Immature natural killer cell (primary cell): ENCODE results near the gene CCDC71L. TPM values are rescaled to one million over a fixed set of nuclear protein-coding genes. Genes with fewer than 3 reads are reported as not detected.
"Not testable (repeated sequence)": the region's sequence is repeated elsewhere in the genome, so short reads cannot be mapped to it uniquely, and the experiment has no call there.

Experiments used
- DNase-seq, 3 donors: peaks; one replicate each; pipeline ENCODE4 v3.0.0; 2022; ENCODE audit warnings: mixed read lengths in 1 of 3
- H3K27ac Mint-ChIP-seq, 6 donors: one replicate each; pipeline ENCODE4 v1.8.0; 2020; ENCODE audit warnings: mixed read lengths in 6 of 6, mild to moderate bottlenecking in 5 of 6, inconsistent platforms in 4 of 6, moderate library complexity in 3 of 6
- H3K27me3 Mint-ChIP-seq, 3 donors: one replicate each; pipeline ENCODE4 v1.8.0; 2020 to 2021; ENCODE audit warnings: low read depth in 3 of 3, mild to moderate bottlenecking in 3 of 3, mixed read lengths in 3 of 3, moderate library complexity in 3 of 3, inconsistent platforms in 1 of 3
- H3K36me3 Mint-ChIP-seq, 3 donors: one replicate each; pipeline ENCODE4 v1.8.0; 2020; ENCODE audit warnings: mixed read lengths in 3 of 3, inconsistent platforms in 2 of 3, mild to moderate bottlenecking in 2 of 3
- H3K4me1 Mint-ChIP-seq, 2 donors: one replicate each; pipeline ENCODE4 v1.8.0; 2020; ENCODE audit warnings: inconsistent platforms in 2 of 2, mild to moderate bottlenecking in 2 of 2, mixed read lengths in 2 of 2, moderate library complexity in 1 of 2
- H3K4me3 Mint-ChIP-seq, 5 donors: one replicate each; pipeline ENCODE4 v1.8.0; 2020; ENCODE audit warnings: mild to moderate bottlenecking in 5 of 5, mixed read lengths in 5 of 5, inconsistent platforms in 3 of 5, moderate library complexity in 3 of 5
- H3K9me3 Mint-ChIP-seq, 6 donors: one replicate each; pipeline ENCODE4 v1.8.0; 2020; ENCODE audit warnings: mild to moderate bottlenecking in 6 of 6, mixed read lengths in 6 of 6, inconsistent platforms in 4 of 6, moderate library complexity in 3 of 6
- polyA plus RNA-seq, 3 donors: library from polyadenylated mRNA; unstranded; fragments of 300-500 nt; fragmentation: Illumina TruSeq; gene quantifications; one replicate each; pipeline ENCODE4 v1.2.3, GENCODE V29; 2021

Gene CCDC71L
- polyA plus RNA-seq, 3 donors from 2014 or later, result 2.0 to 5.4 (median 4.6) TPM

DNA sequence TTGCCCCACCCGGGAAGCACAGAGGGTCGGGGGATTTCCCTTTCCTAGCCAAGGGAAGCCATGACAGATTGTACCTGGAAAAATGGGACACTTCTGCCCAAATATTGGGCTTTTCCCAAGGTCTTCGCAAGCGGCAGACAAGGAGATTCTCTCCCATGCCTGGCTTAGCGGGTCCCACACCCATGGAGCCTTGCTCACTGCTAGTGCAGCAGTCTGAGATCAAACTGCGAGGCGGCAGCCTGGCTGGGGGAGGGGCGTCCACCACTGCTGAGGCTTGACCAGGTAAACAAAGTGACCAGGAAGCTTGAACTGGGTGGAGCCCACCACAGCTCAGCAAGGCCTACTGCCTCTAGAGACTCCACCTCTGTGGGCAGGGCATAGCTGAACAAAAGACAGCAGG is 11.0 kb upstream of the CCDC71L start:
- H3K4me1 Mint-ChIP-seq, DNase-seq, H3K27me3 Mint-ChIP-seq, H3K4me3 Mint-ChIP-seq, H3K9me3 Mint-ChIP-seq, H3K27ac Mint-ChIP-seq: not testable (repeated sequence)
- peaks cover 0 to 17% (median 0%) of the 10 kb centered on the region in 3 donors for H3K36me3 Mint-ChIP-seq

DNA sequence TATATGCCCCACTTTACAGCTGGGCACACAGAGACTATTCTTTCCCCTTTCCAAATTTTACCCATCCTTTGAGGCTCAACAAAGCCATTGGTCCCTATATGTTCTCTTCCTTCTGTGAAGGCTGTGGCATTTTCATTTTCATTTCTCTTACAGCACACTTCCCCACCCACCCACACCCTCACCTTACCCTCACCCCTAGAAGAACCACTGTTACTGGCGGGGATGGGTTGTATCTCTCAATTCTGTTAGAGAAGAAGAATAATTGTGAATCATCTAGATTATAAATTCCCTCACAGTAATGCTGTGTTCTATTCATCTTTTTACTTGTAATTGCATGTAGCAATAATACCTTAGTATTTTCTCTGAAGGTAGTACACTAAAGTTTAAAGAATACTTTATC is 10.2 kb upstream of the CCDC71L start:
- no peak for DNase-seq
- Mint-ChIP-seq H3K27ac (no peak overlapping the region), H3K27me3 (peaks cover 2 to 5% (median 2%) of the 10 kb centered on the region in 3 donors), H3K4me1 (no peaks in the 10 kb centered on the region), H3K4me3 (no peak overlapping the region), H3K36me3 (peaks cover 0 to 17% (median 0%) of the 10 kb centered on the region in 3 donors), H3K9me3 (peaks cover 0 to 3% (median 0%) of the 10 kb centered on the region in 6 donors)

DNA sequence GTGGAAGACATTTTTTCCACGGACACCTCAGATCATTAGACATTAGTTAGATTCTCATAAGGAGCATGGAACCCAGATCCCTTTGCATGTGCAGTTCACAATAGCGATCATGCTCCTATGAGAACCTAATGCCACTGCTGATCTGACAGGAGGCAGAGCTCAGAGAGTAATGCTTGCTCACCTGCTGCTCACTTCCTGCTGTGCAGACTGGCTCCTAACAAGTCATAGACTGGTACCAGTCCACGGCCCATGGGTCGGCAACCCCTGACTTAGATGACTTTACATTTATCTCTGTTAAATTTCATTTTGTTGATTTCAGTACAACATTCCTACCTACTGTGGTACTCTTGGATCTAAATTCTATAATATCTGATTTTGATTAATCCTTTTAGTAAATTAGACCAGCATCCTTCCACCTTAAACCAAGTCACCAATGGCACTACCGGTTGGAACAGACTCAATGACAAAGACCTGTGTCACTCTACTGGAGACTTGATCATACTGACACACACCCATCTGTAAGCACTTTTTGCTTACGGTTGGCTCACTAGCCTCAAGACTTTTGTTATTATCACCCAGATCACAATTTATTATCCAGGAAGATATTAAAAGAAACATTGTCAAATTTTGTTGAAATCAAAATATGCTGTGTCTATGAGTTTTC is 8.0 kb upstream of the CCDC71L start:
- peaks cover 0 to 13% (median 0%) of the 10 kb centered on the region in 3 donors for H3K36me3 Mint-ChIP-seq
- no peak overlapping the region for H3K4me3 Mint-ChIP-seq
- H3K27ac Mint-ChIP-seq, result no peak overlapping the region
- no peaks in the 10 kb centered on the region for H3K9me3 Mint-ChIP-seq
- peaks cover 0 to 3% (median 2%) of the 10 kb centered on the region in 3 donors for H3K27me3 Mint-ChIP-seq
- DNase-seq, result no peak
- H3K4me1 Mint-ChIP-seq, result no peaks in the 10 kb centered on the region

DNA sequence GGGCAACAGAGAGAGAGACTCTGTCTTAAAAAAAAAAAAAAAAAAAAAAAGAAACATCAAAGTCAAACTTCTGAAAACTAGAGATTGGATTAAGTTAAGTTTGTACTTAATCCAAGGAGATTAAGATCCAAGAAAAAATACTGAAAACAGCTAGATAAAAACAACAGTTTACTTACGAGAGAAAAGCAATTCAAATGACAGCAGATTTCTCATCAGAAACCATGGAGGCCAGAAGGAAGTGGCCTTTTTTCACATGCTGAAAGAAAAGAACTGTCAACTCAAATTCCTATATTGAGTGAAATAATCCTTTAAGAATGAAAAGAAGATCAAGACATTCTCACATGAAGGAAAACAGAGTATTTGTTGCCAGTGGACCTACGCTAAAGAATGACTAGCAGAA is 5.4 kb upstream of the CCDC71L start:
- H3K4me1 Mint-ChIP-seq, result peaks cover 0 to 3% of the 10 kb centered on the region in 2 donors
- no peaks in the 10 kb centered on the region for H3K9me3 Mint-ChIP-seq
- no peak for DNase-seq
- H3K27ac Mint-ChIP-seq, result no peak overlapping the region
- no peak overlapping the region for H3K4me3 Mint-ChIP-seq
- peaks cover 0 to 3% (median under 1%) of the 10 kb centered on the region in 3 donors for H3K27me3 Mint-ChIP-seq
- no peaks in the 10 kb centered on the region for H3K36me3 Mint-ChIP-seq

DNA sequence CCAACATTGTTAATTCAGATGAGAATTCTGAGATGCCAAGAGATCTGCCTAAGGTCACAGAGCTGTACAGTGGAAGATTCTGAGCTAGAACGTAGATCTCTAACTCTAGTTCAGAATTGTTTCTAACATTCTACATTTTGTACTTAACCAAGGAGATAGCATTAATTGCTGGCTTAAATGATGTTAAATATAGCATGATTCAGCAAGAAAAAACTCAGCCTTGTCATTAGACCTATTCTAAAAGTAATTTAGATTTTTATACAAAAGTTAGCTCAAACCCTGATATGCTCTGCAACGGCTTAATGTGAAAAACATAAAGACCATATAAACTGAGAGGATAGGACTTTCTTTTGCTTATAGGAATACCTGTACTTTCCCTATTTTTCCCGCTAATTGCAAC is 3.4 kb upstream of the CCDC71L start:
- no peak overlapping the region for H3K4me3 Mint-ChIP-seq
- no peaks in the 10 kb centered on the region for H3K36me3 Mint-ChIP-seq
- peaks cover 8 to 14% of the 10 kb centered on the region in 2 donors for H3K4me1 Mint-ChIP-seq
- H3K27ac Mint-ChIP-seq, result peak overlapping the region in 1 of 6 donors; percentile 6
- no peak for DNase-seq
- no peaks in the 10 kb centered on the region for H3K9me3 Mint-ChIP-seq
- H3K27me3 Mint-ChIP-seq, result peaks cover 5 to 14% (median 6%) of the 10 kb centered on the region in 3 donors

DNA sequence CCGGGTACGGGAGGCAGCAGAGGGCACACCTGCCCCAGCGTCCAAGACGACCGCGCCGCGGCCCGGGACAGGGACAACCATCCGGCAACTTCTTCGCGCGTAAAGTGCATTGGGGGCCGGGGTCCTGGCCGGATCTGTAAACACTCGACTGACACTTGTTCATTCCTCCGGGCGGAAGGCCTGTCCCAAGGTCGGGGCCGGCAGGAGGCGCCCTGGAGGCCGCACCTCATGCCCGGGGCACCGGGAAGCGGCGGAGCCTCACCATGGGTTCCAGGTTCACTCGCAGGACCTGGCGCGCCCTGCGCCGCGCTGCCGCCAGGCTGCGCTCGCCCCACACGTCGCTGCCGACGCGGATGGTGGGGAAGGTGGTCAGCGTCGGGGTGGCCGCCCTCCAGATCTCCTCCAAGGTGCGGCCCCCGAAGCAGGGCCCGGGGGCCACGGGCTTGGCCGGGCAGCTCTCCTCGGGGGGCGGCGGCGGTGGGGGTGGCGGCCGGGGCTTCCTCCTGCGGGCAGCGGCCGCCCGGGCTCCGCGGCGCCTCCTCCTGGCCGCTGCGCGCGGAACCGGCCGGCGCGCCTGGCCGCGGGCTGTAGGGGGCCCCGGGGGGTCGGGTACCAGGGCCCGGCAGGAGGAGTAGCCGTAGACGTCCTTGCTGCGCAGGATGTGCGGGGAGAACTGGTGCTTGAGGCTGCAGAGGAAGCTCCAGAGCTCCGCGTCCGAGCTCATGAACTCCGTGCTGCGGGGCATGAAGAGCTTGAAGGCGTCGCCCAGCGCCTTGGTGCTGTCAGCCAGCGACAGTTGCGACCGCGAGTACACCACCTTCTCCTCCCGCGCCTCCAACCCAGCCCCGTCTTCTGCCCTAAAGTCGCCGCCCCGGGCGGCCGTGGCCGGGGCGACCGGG is 746 bp downstream of the CCDC71L start:
- DNase-seq, result peak; percentile 65 to 73 (median 71)
- peaks cover 20 to 35% of the 10 kb centered on the region in 2 donors for H3K4me1 Mint-ChIP-seq
- H3K4me3 Mint-ChIP-seq, result peak overlapping the region; percentile 82 to 94 (median 90)
- no peaks in the 10 kb centered on the region for H3K36me3 Mint-ChIP-seq
- peak overlapping the region; percentile 76 to 92 (median 86) for H3K27ac Mint-ChIP-seq
- H3K9me3 Mint-ChIP-seq, result no peaks in the 10 kb centered on the region
- peaks cover 5 to 11% (median 6%) of the 10 kb centered on the region in 3 donors for H3K27me3 Mint-ChIP-seq

DNA sequence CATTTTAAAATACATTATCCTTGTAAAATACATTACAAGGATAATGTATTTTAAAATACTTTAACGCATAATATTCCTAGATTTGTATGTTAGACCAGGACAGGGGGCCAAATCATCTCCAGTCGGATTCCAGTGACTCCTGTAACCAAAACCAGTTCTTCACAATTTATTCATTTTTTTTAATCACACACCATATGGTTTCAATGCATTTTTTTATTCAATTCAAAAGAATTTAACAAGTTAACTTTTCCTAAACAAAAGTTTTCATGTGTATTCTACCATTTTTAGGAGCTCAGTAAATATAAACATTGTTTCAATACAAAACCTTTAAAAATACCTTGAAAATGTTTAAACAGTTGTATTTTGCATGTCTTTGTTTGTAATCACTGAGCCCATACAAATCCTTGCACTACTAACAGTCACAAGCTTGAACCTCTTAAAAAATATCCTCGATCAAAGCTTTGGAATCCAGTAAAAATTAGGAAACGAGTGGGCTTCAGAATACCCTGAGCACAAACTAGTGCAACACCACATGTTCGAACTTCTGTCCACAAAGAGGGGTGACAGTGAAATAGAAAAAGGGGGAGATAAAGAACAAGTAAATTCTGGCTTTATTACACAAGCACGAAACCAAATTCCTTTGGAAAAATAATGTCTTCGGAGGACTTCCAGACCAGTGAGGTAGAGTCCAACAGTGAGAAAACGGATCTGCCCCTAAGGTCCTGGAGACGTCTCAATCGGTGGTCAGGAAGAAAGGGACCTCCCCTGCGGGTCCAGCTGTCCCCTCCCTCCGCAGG is 1.6 kb downstream of the CCDC71L start:
- peaks cover 20 to 35% of the 10 kb centered on the region in 2 donors for H3K4me1 Mint-ChIP-seq
- DNase-seq, result no peak
- H3K27me3 Mint-ChIP-seq, result peaks cover 5 to 11% (median 6%) of the 10 kb centered on the region in 3 donors
- peak overlapping the region; percentile 79 to 90 (median 82) for H3K4me3 Mint-ChIP-seq
- no peaks in the 10 kb centered on the region for H3K9me3 Mint-ChIP-seq
- peak overlapping the region; percentile 73 to 93 (median 82) for H3K27ac Mint-ChIP-seq
- H3K36me3 Mint-ChIP-seq, result no peaks in the 10 kb centered on the region

DNA sequence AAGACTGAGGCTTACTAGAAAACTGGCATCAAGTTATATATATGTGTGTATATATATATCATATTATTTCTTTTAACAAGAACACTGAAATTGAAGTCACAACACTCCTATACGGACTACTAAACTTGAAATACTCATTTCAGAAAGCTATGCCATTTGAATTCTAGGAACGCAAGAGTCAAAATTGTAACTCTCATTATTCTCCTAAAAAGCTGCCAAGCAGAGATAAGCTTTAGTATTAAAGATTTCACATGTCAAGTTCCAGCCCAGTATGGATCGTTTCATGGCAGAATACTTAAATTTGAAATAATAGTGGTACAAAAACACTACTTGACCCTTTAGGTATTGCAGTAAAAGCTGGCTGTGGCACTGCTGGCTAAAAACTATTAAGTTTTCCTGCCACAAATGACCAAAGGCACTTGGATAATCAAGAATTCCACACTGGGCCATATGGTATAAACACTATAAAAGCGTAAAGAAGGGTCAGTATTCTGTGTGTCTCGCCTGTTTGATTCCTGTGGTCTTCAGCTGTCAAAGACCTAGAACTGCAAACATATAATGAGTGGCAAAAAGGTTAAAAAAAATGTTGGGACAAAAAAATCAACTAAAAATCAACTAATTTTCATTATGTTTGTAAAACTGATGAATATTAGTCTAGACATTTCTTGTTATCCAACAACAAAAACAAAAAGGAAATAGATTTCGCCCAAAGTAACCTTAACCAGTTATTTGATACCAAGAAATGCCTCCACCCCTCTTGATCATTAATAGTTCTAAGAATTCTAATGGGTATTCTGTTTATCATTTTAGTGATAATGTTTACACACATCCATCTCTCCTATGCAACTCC is 2.4 kb downstream of the CCDC71L start:
- Mint-ChIP-seq H3K27ac (peak overlapping the region in 2 of 6 donors; percentile 17 to 30), H3K36me3 (no peaks in the 10 kb centered on the region), H3K4me3 (peak overlapping the region in 4 of 5 donors; percentile 43 to 51 (median 45)), H3K27me3 (peaks cover 5 to 11% (median 6%) of the 10 kb centered on the region in 3 donors), H3K4me1 (peaks cover 20 to 35% of the 10 kb centered on the region in 2 donors), H3K9me3 (no peaks in the 10 kb centered on the region)
- DNase-seq, result no peak

DNA sequence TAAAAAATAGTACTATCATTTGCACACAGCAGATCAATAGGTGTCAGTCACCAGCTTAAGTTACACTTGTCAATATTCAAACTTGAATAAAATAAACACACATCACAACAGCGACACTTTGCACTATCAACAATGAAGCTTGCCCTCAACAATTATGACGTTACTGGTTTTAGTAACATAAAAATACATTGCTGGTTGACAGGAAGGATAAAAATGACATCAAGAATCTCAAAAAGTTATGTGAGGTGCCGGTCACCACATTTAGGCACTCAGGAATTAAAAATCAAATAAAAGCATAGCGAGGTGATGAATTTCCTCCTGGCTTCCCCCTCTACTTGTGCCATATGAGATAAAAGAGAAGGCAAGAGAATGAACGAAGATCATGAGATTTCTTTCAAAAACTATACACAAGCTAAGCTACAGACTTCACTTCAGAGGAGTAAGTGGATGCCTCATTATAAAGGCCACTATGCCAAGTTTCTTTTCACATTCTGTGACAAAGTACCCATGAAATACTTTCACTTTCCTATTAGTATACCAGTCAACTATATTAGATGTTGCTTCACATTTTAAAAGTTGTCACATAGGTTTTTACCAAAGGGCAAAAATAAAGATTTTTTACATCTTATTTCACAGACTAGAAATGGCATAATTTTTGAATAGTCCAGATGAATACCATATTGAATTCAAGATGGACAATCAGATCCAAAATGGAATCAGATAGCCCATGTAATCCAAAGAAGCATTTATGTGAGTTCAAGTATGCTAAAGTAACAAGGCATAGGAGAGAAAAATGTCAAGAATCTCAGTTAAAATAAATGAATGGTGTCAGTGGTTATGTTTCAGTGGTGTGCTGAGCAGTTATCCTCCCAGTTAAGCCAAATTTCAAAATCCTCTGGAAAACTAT is 3.6 kb downstream of the CCDC71L start:
- no peak for DNase-seq
- Mint-ChIP-seq H3K36me3 (no peaks in the 10 kb centered on the region), H3K27ac (peak overlapping the region in 4 of 6 donors; percentile 15 to 69 (median 58)), H3K4me1 (peaks cover 20 to 35% of the 10 kb centered on the region in 2 donors), H3K9me3 (no peaks in the 10 kb centered on the region), H3K4me3 (peak overlapping the region in 4 of 5 donors; percentile 11 to 59 (median 16)), H3K27me3 (peaks cover 6 to 11% (median 7%) of the 10 kb centered on the region in 3 donors)

DNA sequence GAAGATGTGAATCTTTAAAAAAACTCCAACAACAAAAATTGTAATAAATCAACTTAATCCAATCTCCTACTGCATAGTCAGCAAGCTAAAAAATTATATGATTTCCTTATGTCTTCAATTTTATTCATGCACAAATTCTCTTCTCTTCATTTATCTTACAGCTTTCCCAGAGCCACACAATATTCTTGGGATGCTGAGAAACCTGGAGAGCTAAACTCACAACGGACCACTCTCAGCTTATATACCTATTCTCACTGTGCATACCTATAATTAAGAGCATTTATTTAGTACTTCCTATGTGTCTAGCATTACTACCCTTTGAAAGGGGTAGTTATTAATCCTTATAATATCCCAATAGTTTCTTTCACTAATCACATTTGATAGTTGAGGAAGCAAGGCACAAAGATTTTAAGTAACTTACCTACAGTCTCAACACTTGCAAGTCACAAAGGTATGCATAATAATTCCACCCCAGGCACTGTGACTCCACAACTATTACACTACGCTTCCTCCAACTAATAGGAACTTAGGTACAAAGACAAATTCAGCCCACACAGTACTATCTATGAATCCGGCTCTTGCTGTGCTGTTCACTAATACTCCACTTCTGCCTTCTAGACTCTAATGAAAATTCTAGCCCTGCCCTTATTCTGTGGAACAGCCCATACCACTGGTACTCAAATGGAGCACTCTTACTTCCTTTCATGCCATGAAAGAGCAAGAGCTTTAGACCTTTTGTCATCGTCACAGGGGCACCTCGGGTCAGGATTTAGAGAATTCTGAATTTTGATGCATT is 5.1 kb downstream of the CCDC71L start:
- peaks cover 17 to 28% of the 10 kb centered on the region in 2 donors for H3K4me1 Mint-ChIP-seq
- no peak for DNase-seq
- H3K36me3 Mint-ChIP-seq, result no peaks in the 10 kb centered on the region
- no peak overlapping the region for H3K4me3 Mint-ChIP-seq
- no peaks in the 10 kb centered on the region for H3K9me3 Mint-ChIP-seq
- no peak overlapping the region for H3K27ac Mint-ChIP-seq
- H3K27me3 Mint-ChIP-seq, result peaks cover 3 to 8% (median 7%) of the 10 kb centered on the region in 3 donors

DNA sequence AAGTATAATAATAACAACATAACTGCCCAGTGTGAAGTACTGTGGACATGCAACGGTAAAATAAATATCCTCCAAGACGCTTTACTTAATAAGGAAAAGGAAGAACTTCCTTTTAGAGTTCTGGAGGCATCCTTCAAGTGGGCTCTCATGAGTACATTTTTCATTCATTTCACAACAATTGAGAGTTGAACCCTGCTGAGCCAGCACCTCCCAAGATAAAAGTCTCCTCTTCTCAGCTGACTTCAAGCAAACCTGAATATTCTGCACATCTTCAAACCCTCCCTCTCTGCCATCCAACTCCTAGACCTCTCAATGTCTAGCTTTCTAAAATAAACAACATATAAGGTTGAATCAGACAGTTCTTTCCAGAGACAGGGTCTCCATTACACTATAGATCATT is 7.5 kb downstream of the CCDC71L start:
- DNase-seq, result no peak
- peaks cover 5 to 13% of the 10 kb centered on the region in 2 donors for H3K4me1 Mint-ChIP-seq
- H3K9me3 Mint-ChIP-seq, result peaks cover 0 to 2% (median 0%) of the 10 kb centered on the region in 6 donors
- no peak overlapping the region for H3K4me3 Mint-ChIP-seq
- no peaks in the 10 kb centered on the region for H3K36me3 Mint-ChIP-seq
- no peak overlapping the region for H3K27ac Mint-ChIP-seq
- H3K27me3 Mint-ChIP-seq, result peaks cover 2 to 6% (median 2%) of the 10 kb centered on the region in 3 donors
